A673 (cell line): ENCODE data around the gene FAM240B. TPM values are rescaled to one million over a fixed set of nuclear protein-coding genes. Genes with fewer than 3 reads are reported as not detected.

ENCODE experiments used
- BruUV-seq: library from RNA; stranded (reverse); fragments of 400-500 nt; replicated peaks from 2 replicates; lab custom pipeline; 2021; lab: Mats Ljungman, UMichigan
- CTCF ChIA-PET: fragments of 300-600 bp; sonication (Branson Sonifier 250); formaldehyde crosslinking; loops from one replicate; lab custom pipeline; 2022; ENCODE audit warnings: antibody characterized with exemption; lab: Charles Lee
- POLR2A ChIA-PET: fragments of 300-600 bp; sonication (Branson Sonifier 250); formaldehyde crosslinking; loops from one replicate; lab custom pipeline; 2022; ENCODE audit warnings: antibody characterized with exemption; ENCODE audit not compliant: low non-redundant PET; lab: Charles Lee
- DNase-seq: peaks from one replicate; pipeline ENCODE4 v3.0.0-alpha.2; 2015; ENCODE audit warnings: low spot score
- H3K27ac ChIP-seq: fragments of 200-600 bp; sonication (generic); 2 replicates; pipeline ENCODE4 v1.5.1; 2016; ENCODE audit warnings: mixed run types, low read depth, mild to moderate bottlenecking, mixed read lengths, antibody characterized with exemption, low read length; ENCODE audit not compliant: poor library complexity, severe bottlenecking
- H3K27me3 ChIP-seq: fragments of 200-600 bp; sonication (generic); replicated peaks from 2 replicates; pipeline ENCODE4 v1.6.1; 2017; ENCODE audit warnings: mixed run types, low read depth, mild to moderate bottlenecking, mixed read lengths, antibody characterized with exemption, low read length; ENCODE audit not compliant: insufficient read depth, poor library complexity
- H3K36me3 ChIP-seq: fragments of 200-600 bp; sonication (generic); 2 replicates; pipeline ENCODE4 v1.6.1; 2016; ENCODE audit warnings: mixed run types, mild to moderate bottlenecking, mixed read lengths, antibody characterized with exemption, low read length; ENCODE audit not compliant: insufficient read depth, poor library complexity, severe bottlenecking
- H3K4me1 ChIP-seq: fragments of 200-600 bp; sonication (generic); 2 replicates; pipeline ENCODE4 v1.6.1; 2017; ENCODE audit warnings: mixed run types, mild to moderate bottlenecking, mixed read lengths, antibody characterized with exemption, low read length; ENCODE audit not compliant: insufficient read depth, poor library complexity, severe bottlenecking
- H3K4me3 ChIP-seq: fragments of 200-600 bp; sonication (generic); 2 replicates; pipeline ENCODE4 v1.5.1; 2016; ENCODE audit warnings: low read depth, mixed run types, mild to moderate bottlenecking, mixed read lengths, low read length; ENCODE audit not compliant: poor library complexity, severe bottlenecking
- H3K9me3 ChIP-seq: fragments of 200-600 bp; sonication (generic); 2 replicates; pipeline ENCODE4 v1.6.1; 2016; ENCODE audit warnings: mixed run types, low read depth, mild to moderate bottlenecking, mixed read lengths, antibody characterized with exemption, low read length; ENCODE audit not compliant: poor library complexity, severe bottlenecking
- CTCF ChIP-seq: fragments of 300-800, 200-600 bp; sonication (generic); conservative IDR thresholded peaks from 2 replicates; pipeline ENCODE4 v1.5.1; 2017; ENCODE audit warnings: low read depth, mild to moderate bottlenecking, antibody characterized with exemption, low read length, moderate library complexity, mixed read lengths
- EZH2 ChIP-seq: fragments of 200-600 bp; sonication (generic); IDR thresholded peaks from 2 replicates; pipeline ENCODE4 v1.6.1; 2017; ENCODE audit warnings: borderline replicate concordance, low read depth, mild to moderate bottlenecking, mixed read lengths, antibody characterized with exemption, low read length; ENCODE audit not compliant: poor library complexity, severe bottlenecking
- intact Hi-C: fragments of 100-400 bp; cut with micrococcal nuclease; formaldehyde crosslinking; loops from one replicate; pipeline ENCODE4 v1.10.0; 2022; ENCODE audit not compliant: unreplicated experiment
- total RNA-seq: library from RNA; stranded (reverse); gene quantifications from 2 replicates; pipeline ENCODE4 v1.2.3, GENCODE V29; 2021

Gene FAM240B
- total RNA-seq, 1 experiment from 2014 or later = not detected

GRCh38 chr9:38706493-38706892 lies 13.4 kb downstream of the FAM240B start:
- CTCF ChIA-PET = no interaction called here
- Histone ChIP-seq H3K4me3 (no peak overlapping the region), H3K9me3 (no peaks in the 10 kb centered on the region), H3K36me3 (no peaks in the 10 kb centered on the region), H3K27me3 (peaks cover 28% of the 10 kb centered on the region), H3K4me1 (no peaks in the 10 kb centered on the region), H3K27ac (no peak overlapping the region)
- TF ChIP-seq CTCF (no peak), EZH2 (no peak)
- no TSS peak for BruUV-seq
- DNase-seq = no peak
- intact Hi-C loops = loop anchor here (10.0 kb wide), 1 partner anchor 52 kb away; no protein-coding TSS in a partner anchor
- POLR2A ChIA-PET = no interaction called here

GRCh38 chr9:38705917-38706316 lies 14.0 kb downstream of the FAM240B start:
- Histone ChIP-seq H3K36me3 (no peaks in the 10 kb centered on the region), H3K27ac (no peak overlapping the region), H3K4me1 (no peaks in the 10 kb centered on the region), H3K27me3 (peaks cover 22% of the 10 kb centered on the region), H3K9me3 (no peaks in the 10 kb centered on the region), H3K4me3 (no peak overlapping the region)
- no TSS peak for BruUV-seq
- no peak for TF ChIP-seq CTCF
- no peak for TF ChIP-seq EZH2
- CTCF ChIA-PET = no interaction called here
- DNase-seq = no peak
- POLR2A ChIA-PET = no interaction called here
- intact Hi-C loops = loop anchor here (2.0 to 10.0 kb wide), 2 partner anchors 15 to 51 kb away; no protein-coding TSS in a partner anchor

- H3K27me3 ChIP-seq = peaks cover 7% of the 10 kb centered on the region
- BruUV-seq = no TSS peak
- no peaks in the 10 kb centered on the region for H3K36me3 ChIP-seq
- ChIA-PET CTCF (no interaction called here), POLR2A (no interaction called here)
- no peaks in the 10 kb centered on the region for H3K4me1 ChIP-seq
- H3K4me3 ChIP-seq = no peak overlapping the region
- no peak for DNase-seq
- H3K27ac ChIP-seq = no peak overlapping the region
- no peak for TF ChIP-seq CTCF
- no peak for TF ChIP-seq EZH2
- intact Hi-C loops = loop anchor here (10.0 kb wide), 1 partner anchor 46 kb away; no protein-coding TSS in a partner anchor
- no peaks in the 10 kb centered on the region for H3K9me3 ChIP-seq
Observed at GRCh38 chr9:38700695-38701094, 19.2 kb downstream of the FAM240B start.
